ENCODE measurements around the gene ANKIB1. TPM values are rescaled to one million over a fixed set of nuclear protein-coding genes. Genes with fewer than 3 reads are reported as not detected.

The ANKIB1 gene, protein sequence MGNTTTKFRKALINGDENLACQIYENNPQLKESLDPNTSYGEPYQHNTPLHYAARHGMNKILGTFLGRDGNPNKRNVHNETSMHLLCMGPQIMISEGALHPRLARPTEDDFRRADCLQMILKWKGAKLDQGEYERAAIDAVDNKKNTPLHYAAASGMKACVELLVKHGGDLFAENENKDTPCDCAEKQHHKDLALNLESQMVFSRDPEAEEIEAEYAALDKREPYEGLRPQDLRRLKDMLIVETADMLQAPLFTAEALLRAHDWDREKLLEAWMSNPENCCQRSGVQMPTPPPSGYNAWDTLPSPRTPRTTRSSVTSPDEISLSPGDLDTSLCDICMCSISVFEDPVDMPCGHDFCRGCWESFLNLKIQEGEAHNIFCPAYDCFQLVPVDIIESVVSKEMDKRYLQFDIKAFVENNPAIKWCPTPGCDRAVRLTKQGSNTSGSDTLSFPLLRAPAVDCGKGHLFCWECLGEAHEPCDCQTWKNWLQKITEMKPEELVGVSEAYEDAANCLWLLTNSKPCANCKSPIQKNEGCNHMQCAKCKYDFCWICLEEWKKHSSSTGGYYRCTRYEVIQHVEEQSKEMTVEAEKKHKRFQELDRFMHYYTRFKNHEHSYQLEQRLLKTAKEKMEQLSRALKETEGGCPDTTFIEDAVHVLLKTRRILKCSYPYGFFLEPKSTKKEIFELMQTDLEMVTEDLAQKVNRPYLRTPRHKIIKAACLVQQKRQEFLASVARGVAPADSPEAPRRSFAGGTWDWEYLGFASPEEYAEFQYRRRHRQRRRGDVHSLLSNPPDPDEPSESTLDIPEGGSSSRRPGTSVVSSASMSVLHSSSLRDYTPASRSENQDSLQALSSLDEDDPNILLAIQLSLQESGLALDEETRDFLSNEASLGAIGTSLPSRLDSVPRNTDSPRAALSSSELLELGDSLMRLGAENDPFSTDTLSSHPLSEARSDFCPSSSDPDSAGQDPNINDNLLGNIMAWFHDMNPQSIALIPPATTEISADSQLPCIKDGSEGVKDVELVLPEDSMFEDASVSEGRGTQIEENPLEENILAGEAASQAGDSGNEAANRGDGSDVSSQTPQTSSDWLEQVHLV
- total RNA-seq = 10 to 100 TPM in 5 of 6 experiments, 1 to 10 TPM in 1; 9.3 to 20.8 (median 15.0) TPM
- long read RNA-seq, partial matches to known transcripts = 0 of 1 reads
- long read RNA-seq, other reads (novel, unspliced or antisense) = 1 of 1 reads

DNA sequence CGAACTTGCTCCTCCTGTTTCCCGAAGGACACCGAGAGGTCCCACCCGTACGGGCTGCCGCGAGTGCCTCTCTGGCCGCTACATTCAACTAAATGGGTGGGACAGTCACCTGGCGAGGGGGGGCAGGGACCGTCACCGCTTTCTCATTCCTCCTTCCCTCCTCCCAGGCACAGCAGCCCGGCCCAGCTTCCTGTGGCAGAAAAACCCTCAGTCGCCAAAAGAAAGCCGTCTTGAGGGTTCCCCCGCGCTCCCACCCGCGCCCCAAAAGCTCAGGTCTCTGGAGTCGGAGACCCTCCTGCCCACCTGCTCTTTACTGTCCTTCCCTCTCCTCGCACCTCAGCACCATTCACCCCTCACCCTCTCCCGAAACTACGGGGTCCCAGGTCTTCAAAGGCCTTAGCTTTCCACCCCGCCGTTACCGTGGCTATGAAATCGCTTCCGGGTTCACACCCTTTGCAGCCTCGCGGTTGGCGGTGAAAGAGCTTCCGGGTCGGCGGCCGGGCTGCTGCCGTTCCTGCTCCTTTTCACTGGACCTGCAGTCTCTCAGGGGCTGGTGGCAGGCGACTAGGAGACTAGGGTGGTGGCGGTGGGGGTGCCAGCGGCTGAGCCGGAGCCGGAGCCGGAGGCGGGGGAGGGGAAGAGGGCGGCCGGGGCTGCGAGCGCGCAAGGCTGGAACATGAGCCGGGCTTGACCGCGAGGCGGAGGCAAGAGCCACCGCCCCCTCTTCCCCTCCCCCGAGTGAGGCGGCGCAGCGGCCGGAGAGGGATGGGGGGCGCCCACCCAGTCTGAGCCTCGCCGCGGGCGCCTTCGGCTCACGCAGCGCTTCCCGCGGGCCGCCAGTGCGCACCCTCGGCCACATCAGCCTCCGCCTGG lies at the start of gene ANKIB1, which contains the start of gene KRIT1:
Gene ANKIB1 (plus strand): TSS at position 488 of the 873 bp plus-strand sequence. CDS start 49,005 bp downstream, outside the sequence.
Gene KRIT1 (minus strand): TSS at position 428 of the 873 bp plus-strand sequence. CDS start 3,779 bp downstream, outside the sequence.
- Histone ChIP-seq H3K9me3 (no peaks in the 10 kb centered on the region), H3K36me3 (peaks cover 0 to 8% (median 2%) of the 10 kb centered on the region in 4 donors), H3K4me1 (peaks cover 0 to 24% (median 4%) of the 10 kb centered on the region in 4 donors), H3K27me3 (no peaks in the 10 kb centered on the region), H3K27ac (peak within 1 kb of the TSS; percentile 84 to 88 (median 85)), H3K4me3 (peak within 1 kb of the TSS; percentile 81 to 90 (median 87))
- 0% methylated on average over 27 of the region's 71 CpGs for WGBS (ENCODE audit: insufficient coverage, low coverage, low lambda C conversion rate, missing lambda C conversion rate)
- peak; percentile 89 to 92 (median 91) for DNase-seq
- TF ChIP-seq, protein P1, sequence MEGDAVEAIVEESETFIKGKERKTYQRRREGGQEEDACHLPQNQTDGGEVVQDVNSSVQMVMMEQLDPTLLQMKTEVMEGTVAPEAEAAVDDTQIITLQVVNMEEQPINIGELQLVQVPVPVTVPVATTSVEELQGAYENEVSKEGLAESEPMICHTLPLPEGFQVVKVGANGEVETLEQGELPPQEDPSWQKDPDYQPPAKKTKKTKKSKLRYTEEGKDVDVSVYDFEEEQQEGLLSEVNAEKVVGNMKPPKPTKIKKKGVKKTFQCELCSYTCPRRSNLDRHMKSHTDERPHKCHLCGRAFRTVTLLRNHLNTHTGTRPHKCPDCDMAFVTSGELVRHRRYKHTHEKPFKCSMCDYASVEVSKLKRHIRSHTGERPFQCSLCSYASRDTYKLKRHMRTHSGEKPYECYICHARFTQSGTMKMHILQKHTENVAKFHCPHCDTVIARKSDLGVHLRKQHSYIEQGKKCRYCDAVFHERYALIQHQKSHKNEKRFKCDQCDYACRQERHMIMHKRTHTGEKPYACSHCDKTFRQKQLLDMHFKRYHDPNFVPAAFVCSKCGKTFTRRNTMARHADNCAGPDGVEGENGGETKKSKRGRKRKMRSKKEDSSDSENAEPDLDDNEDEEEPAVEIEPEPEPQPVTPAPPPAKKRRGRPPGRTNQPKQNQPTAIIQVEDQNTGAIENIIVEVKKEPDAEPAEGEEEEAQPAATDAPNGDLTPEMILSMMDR (IDR thresholded peaks at IDR 0.05) = peak in 2 of 4 donors; percentile 11 to 28
- TF ChIP-seq POLR2A (IDR thresholded peaks at IDR 0.05) = peak; percentile 38
- ATAC-seq = peak; percentile 93 to 97 (median 95)
- intact Hi-C loops (cut with DNase I) = no loop called here

DNA sequence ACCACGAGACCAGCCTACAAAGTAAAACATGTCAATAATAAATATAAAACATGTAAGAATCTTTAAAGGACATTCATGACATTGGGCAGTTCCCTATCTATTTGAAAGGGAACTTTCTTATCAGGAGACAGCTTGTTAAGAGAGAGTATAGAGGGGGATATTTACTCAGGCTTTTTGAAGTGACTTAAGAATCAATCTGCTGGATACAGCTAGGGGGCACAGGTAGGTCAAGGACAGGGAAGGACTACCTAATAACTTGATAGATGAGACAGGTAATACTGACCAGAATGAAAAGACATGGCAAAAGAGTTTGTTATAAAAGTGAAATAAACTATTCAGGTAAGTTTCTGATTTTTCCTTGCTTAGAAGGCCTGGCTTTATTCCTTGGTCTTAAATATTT lies 45.0 kb upstream of the ANKIB1 start:
- H3K27me3 ChIP-seq = no peaks in the 10 kb centered on the region
- H3K4me3 ChIP-seq = no peak overlapping the region
- DNase-seq (no peak), ATAC-seq (no peak)
- no peak overlapping the region for H3K27ac ChIP-seq
- WGBS (ENCODE audit: insufficient coverage, low coverage, low lambda C conversion rate, missing lambda C conversion rate) = 100% methylated on average over 1 of the region's 1 CpG
- H3K4me1 ChIP-seq = no peaks in the 10 kb centered on the region
- H3K9me3 ChIP-seq = no peaks in the 10 kb centered on the region
- no peak for TF ChIP-seq POLR2A (IDR thresholded peaks at IDR 0.05)
- TF ChIP-seq, protein P1 (IDR thresholded peaks at IDR 0.05) = no peak
- intact Hi-C loops (cut with DNase I) = no loop called here
- peaks cover 0 to 41% (median 8%) of the 10 kb centered on the region in 4 donors for H3K36me3 ChIP-seq

DNA sequence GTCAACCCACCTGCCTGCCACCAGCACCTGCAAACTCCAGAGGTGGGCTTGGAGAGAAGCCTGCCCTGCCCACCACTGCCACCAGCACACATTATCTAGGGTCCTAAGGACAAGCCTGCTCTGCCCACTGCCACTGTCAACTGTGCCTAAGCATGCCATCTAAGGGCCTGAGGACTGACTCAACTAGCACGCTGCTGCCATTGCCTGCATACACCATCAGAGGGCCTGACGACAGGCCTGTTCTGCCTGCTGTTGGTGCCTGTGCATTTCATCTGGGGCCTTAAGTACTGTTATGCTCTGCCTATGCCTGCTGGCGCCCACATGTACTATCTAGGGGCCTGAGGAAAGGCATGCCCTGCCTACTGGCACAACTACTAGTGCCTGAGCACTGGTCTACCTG lies 39.8 kb upstream of the ANKIB1 start:
- peaks cover 0 to 33% (median 8%) of the 10 kb centered on the region in 4 donors for H3K36me3 ChIP-seq
- WGBS (ENCODE audit: insufficient coverage, low coverage, low lambda C conversion rate, missing lambda C conversion rate) = no CpG with 5 or more reads among the region's 3 CpGs
- ATAC-seq (no peak), DNase-seq (no peak)
- no peaks in the 10 kb centered on the region for H3K9me3 ChIP-seq
- intact Hi-C loops (cut with DNase I) = no loop called here
- no peaks in the 10 kb centered on the region for H3K27me3 ChIP-seq
- no peak overlapping the region for H3K4me3 ChIP-seq
- H3K27ac ChIP-seq = no peak overlapping the region
- TF ChIP-seq, protein P1 (IDR thresholded peaks at IDR 0.05) = no peak
- no peak for TF ChIP-seq POLR2A (IDR thresholded peaks at IDR 0.05)
- no peaks in the 10 kb centered on the region for H3K4me1 ChIP-seq
